Activated CD4-positive, alpha-beta T cell treated with anti-CD3 and anti-CD28 coated beads for 36 hours (primary cell): ENCODE measurements around the gene CLDN7. TPM values are rescaled to one million over a fixed set of nuclear protein-coding genes. Genes with fewer than 3 reads are reported as not detected.
A peak's percentile ranks its signal among the peaks of the same experiment; 100 is the strongest.

ENCODE experiments used
- ATAC-seq: fragments of 200-7000 bp; cut with Tn5 transposase; one replicate; pipeline ENCODE4 v1.10.0; 2021; ENCODE audit warnings: mild to moderate bottlenecking, moderate library complexity
- CTCF ChIA-PET: fragments of 350-600 bp; sonication (Branson Sonifier 250); formaldehyde crosslinking; loops from one replicate; lab custom pipeline; 2021; ENCODE audit warnings: antibody characterized with exemption; lab: Charles Lee
- POLR2A ChIA-PET: fragments of 350-600 bp; sonication (Branson Sonifier 250); formaldehyde crosslinking; loops from one replicate; lab custom pipeline; 2021; ENCODE audit warnings: antibody characterized with exemption, inconsistent platforms; lab: Charles Lee
- DNase-seq: peaks from one replicate; pipeline ENCODE4 v3.0.0-alpha.2; 2020
- H3K27ac Mint-ChIP-seq: one replicate; pipeline ENCODE4 v1.8.0; 2021; ENCODE audit warnings: mixed read lengths
- H3K27me3 Mint-ChIP-seq: one replicate; pipeline ENCODE4 v1.8.0; 2021; ENCODE audit warnings: mixed read lengths
- H3K36me3 Mint-ChIP-seq: one replicate; pipeline ENCODE4 v1.8.0; 2021; ENCODE audit warnings: low read depth, mixed read lengths
- H3K4me1 Mint-ChIP-seq: one replicate; pipeline ENCODE4 v1.8.0; 2021; ENCODE audit warnings: mixed read lengths
- H3K4me3 Mint-ChIP-seq: one replicate; pipeline ENCODE4 v1.8.0; 2021; ENCODE audit warnings: mild to moderate bottlenecking, moderate library complexity, mixed read lengths
- H3K9me3 Mint-ChIP-seq: one replicate; pipeline ENCODE4 v1.8.0; 2021; ENCODE audit warnings: low read depth, mixed read lengths
- intact Hi-C, 2 experiments: fragments of 100-400 bp; cut with DNase I in 1 of 2; cut with micrococcal nuclease in 1 of 2; formaldehyde crosslinking; loops; one replicate each; pipeline versions ENCODE4 v1.14.2 to v1.15.1; 2022 to 2024; cut with DNase I, micrococcal nuclease
- microRNA-seq: library from miRNA; unstranded; fragments of <30 nt; microRNA quantifications from one replicate; pipeline ENCODE4 v1.2.0, GENCODE V29; 2021; ENCODE audit warnings: borderline replicate concordance
- total RNA-seq, 2 experiments: library from RNA; stranded (reverse); gene quantifications; one replicate each; pipeline ENCODE4 v1.2.3, GENCODE V29; 2021

Gene CLDN7
- total RNA-seq, 2 experiments from 2014 or later: 0.53 to 0.72 TPM

GRCh38 chr17:7213895-7214299 is 48.4 kb downstream of the CLDN7 start:
- Mint-ChIP-seq H3K4me3 (peak overlapping the region; percentile 81), H3K36me3 (no peaks in the 10 kb centered on the region), H3K9me3 (no peaks in the 10 kb centered on the region), H3K4me1 (peaks cover 65% of the 10 kb centered on the region), H3K27ac (peak overlapping the region; percentile 93), H3K27me3 (peaks cover 7% of the 10 kb centered on the region)
- peak; percentile 0 for ATAC-seq
- ChIA-PET CTCF (interaction anchor here (0.8 to 1.8 kb wide), 3 partner anchors 21 to 168 kb away, joined by 3 to 7 read pairs (median 3); partner anchors contain the start of gene GABARAP), POLR2A (interaction anchor here (0.5 kb wide), 1 partner anchor 43 kb away, joined by 4 read pairs; no protein-coding TSS in a partner anchor)
- intact Hi-C loops: loop anchor here (1.0 to 10.0 kb wide), 16 partner anchors 9 to 569 kb away; partner anchors contain the start of genes DVL2 (in 2 of the 2), ELP5 (in 2 of the 2), PHF23 (in 2 of the 2) and EIF5A (in 1 of the 2)
- DNase-seq: peak; percentile 79

GRCh38 chr17:7211491-7212273 is 50.6 kb downstream of the CLDN7 start:
- POLR2A ChIA-PET: no interaction called here
- DNase-seq (no peak), ATAC-seq (no peak)
- no peaks in the 10 kb centered on the region for H3K36me3 Mint-ChIP-seq
- peaks cover 7% of the 10 kb centered on the region for H3K27me3 Mint-ChIP-seq
- CTCF ChIA-PET: no interaction called here
- no peak overlapping the region for H3K27ac Mint-ChIP-seq
- intact Hi-C loops: loop anchor here in 1 of 2 experiments (10.0 kb wide), 1 partner anchor 567 kb away; the partner anchor contains the start of genes KIAA0753 and TXNDC17
- H3K9me3 Mint-ChIP-seq: no peaks in the 10 kb centered on the region
- H3K4me3 Mint-ChIP-seq: peak overlapping the region; percentile 20
- peaks cover 48% of the 10 kb centered on the region for H3K4me1 Mint-ChIP-seq

Small RNAs within 50 kb of the gene (microRNA-seq; reads per million reads assigned to microRNA genes)
- 3,827 reads per million, percentile 94 among the genes with 10 or more reads in this experiment for gene MIR324

Other genes starting within 250 kb of the CLDN7 start
- gene RNASEK, start 249.9 kb downstream of the CLDN7 start, total RNA-seq: 100 to 1,000 TPM; 112 to 145 TPM
- gene BCL6B, start 239.4 kb downstream of the CLDN7 start, total RNA-seq: under 1 TPM; 0.27 to 0.46 TPM
- 1 to 10 TPM; 8.3 to 9.6 TPM for gene SLC16A13, start 226.5 kb downstream of the CLDN7 start, total RNA-seq
- gene SLC16A11, start 218.4 kb downstream of the CLDN7 start, total RNA-seq: 1 to 10 TPM; 1.2 to 1.5 TPM
- gene CLEC10A, start 182.2 kb downstream of the CLDN7 start, total RNA-seq: not detected
- not detected for gene ASGR2, start 147.7 kb downstream of the CLDN7 start, total RNA-seq
- gene ASGR1, start 83.1 kb downstream of the CLDN7 start, total RNA-seq: 1 to 10 TPM; 1.1 to 2.2 TPM
- gene DLG4, start 42.6 kb downstream of the CLDN7 start, total RNA-seq: 10 to 100 TPM; 11.7 to 15.4 TPM
- 100 to 1,000 TPM; 263 to 345 TPM for gene ACADVL, start 42.5 kb downstream of the CLDN7 start, total RNA-seq
- gene DVL2, start 28.0 kb downstream of the CLDN7 start, total RNA-seq: 10 to 100 TPM; 49.1 to 53.3 TPM
- 10 to 100 TPM; 23.6 to 35.2 TPM for gene PHF23, start 23.0 kb downstream of the CLDN7 start, total RNA-seq
- gene GABARAP, start 20.0 kb downstream of the CLDN7 start, total RNA-seq: 100 to 1,000 TPM; 123 to 162 TPM
- gene CTDNEP1, start 10.7 kb downstream of the CLDN7 start, total RNA-seq: 100 to 1,000 TPM; 158 to 203 TPM
- 10 to 100 TPM; 58.1 to 62.3 TPM for gene ELP5, start 10.3 kb downstream of the CLDN7 start, total RNA-seq
- gene SLC2A4, start 19.2 kb upstream of the CLDN7 start, total RNA-seq: under 1 TPM; 0.16 to 0.25 TPM
- gene YBX2, start 32.2 kb upstream of the CLDN7 start, total RNA-seq: under 1 TPM; 0.34 to 0.67 TPM
- 100 to 1,000 TPM; 780 to 934 TPM for gene EIF5A, start 45.1 kb upstream of the CLDN7 start, total RNA-seq
- gene GPS2, start 52.9 kb upstream of the CLDN7 start, total RNA-seq: 10 to 100 TPM; 31.3 to 56.1 TPM
- gene NEURL4, start 66.9 kb upstream of the CLDN7 start, total RNA-seq: 10 to 100 TPM; 22.5 to 29.1 TPM
- gene ACAP1, start 74.1 kb upstream of the CLDN7 start, total RNA-seq: 100 to 1,000 TPM; 343 to 375 TPM
- gene KCTD11, start 89.7 kb upstream of the CLDN7 start, total RNA-seq: 1 to 10 TPM; 5.0 to 6.1 TPM
- gene TMEM95, start 92.7 kb upstream of the CLDN7 start, total RNA-seq: under 1 TPM in 1 of 2 experiments, not detected in 1; 0.16 TPM
- 1 to 10 TPM; 4.8 to 6.9 TPM for gene TNK1, start 118.6 kb upstream of the CLDN7 start, total RNA-seq
- gene PLSCR3, start 132.0 kb upstream of the CLDN7 start, total RNA-seq: 10 to 100 TPM; 69.3 to 78.9 TPM
- 10 to 100 TPM; 55.8 to 58.1 TPM for gene TMEM256, start 141.6 kb upstream of the CLDN7 start, total RNA-seq
- 1 to 10 TPM; 7.0 to 7.1 TPM for gene NLGN2, start 145.4 kb upstream of the CLDN7 start, total RNA-seq
- not detected for gene SPEM1, start 157.8 kb upstream of the CLDN7 start, total RNA-seq
- gene SPEM2, start 163.1 kb upstream of the CLDN7 start, total RNA-seq: not detected
- gene SPEM3, start 166.4 kb upstream of the CLDN7 start, total RNA-seq: not detected
- 10 to 100 TPM in 1 of 2 experiments, 1 to 10 TPM in 1; 8.7 to 10.7 TPM for gene TMEM102, start 173.0 kb upstream of the CLDN7 start, total RNA-seq
- gene FGF11, start 177.0 kb upstream of the CLDN7 start, total RNA-seq: 10 to 100 TPM in 1 of 2 experiments, 1 to 10 TPM in 1; 6.9 to 10.6 TPM
- 1 to 10 TPM; 7.8 to 8.7 TPM for gene CHRNB1, start 182.6 kb upstream of the CLDN7 start, total RNA-seq
- 10 to 100 TPM; 17.5 to 20.9 TPM for gene ZBTB4, start 217.2 kb upstream of the CLDN7 start, total RNA-seq
- not detected for gene SLC35G6, start 219.0 kb upstream of the CLDN7 start, total RNA-seq
- gene POLR2A, start 221.9 kb upstream of the CLDN7 start, total RNA-seq: 100 to 1,000 TPM; 193 to 203 TPM